ENCODE results near the gene QSOX1.
A peak's percentile ranks its signal among the peaks of the same experiment; 100 is the strongest.

Gene QSOX1

GRCh38 chr1:180236698-180237509 is 82.2 kb downstream of the QSOX1 start:
- DNase-seq: no peak

- no peak for DNase-seq
Observed at GRCh38 chr1:180237869-180238476, 83.3 kb downstream of the QSOX1 start.

DNA sequence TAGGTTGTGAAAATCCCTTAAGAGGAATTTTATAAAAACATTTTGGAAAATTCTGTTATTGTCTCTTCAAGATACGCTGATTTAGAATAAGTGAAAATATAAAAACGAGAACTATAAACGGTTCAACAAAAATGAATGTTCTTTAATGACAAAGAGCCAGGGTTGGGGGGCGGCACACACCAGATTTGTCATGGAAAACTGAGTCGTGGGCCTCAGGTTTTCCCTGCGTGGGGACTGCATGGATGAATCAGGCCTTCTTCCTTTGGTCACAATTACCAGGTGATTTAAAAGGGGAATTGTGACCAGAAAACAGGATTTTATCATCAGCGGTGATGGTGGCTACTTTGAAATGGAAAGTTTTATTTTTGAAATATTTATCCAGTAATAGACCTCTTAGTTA is 84.0 kb downstream of the QSOX1 start:
- no peak for DNase-seq

DNA sequence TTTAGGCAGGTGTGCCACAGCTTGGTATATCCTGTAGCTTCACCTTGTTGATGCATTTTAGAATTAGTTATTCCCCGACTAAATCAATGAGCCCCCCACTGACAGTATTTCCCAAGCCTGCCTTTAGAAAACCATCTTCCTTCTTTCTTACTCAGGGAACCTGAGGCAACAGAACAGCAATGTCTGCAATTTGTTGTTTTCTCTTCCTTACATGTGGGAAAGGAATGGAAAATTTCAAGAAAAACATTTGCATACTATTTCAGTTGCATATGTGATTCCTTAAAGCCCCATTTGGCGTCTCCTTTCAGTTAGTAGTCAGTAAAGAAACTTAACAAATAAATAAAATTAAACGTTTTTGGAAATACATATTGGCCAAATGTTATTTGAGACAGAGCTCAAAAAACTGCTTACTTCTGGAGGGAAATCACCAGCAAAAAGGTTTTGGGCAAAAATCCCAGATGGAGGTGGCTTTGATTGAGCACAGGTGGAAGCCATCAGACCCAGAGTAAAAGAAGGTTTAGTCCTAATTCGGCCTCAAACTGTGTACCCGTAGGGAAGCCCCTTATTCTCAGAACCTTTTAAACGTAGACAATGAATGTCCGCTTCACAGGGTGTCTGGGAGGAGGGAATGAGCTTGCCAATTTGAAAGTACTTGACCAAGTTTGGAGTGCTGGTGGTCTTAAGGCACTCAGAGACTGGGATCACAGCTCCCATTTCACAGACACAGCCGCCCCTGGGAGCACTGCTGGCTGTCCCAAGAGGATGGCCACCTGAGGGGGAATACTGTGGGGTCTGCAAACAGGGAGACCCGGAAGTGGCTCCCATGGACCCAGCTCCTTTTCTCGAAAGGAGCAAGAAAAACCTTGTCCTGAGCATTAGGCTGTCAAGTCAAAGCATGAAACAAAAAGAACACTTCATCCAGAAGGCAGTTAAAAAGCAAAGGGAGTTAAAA is 84.8 kb downstream of the QSOX1 start:
- DNase-seq: no peak

GRCh38 chr1:180241716-180242544 is 87.3 kb downstream of the QSOX1 start:
- no peak for DNase-seq

GRCh38 chr1:180243517-180244221 is 89.0 kb downstream of the QSOX1 start:
- no peak for DNase-seq

DNA sequence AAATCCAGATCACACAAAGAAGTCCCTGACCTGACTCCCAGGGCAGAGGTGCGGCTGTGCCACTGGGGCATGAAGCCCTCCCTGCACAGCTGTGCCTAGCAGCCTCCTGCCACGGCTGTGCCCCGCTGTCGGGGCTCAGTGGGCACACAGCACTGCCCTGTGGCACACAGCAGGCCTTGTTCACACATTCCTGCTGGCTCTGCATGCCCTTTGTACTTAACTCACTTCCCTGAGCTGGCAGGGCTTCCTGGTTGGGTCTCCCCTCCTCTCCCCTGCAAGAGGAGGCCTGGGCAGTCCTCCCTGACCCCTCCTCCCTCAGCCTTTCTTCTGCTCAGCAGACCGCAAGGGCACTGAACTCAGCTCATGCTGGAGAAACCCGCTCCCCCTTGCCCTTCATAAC is 90.2 kb downstream of the QSOX1 start:
- DNase-seq: no peak

DNA sequence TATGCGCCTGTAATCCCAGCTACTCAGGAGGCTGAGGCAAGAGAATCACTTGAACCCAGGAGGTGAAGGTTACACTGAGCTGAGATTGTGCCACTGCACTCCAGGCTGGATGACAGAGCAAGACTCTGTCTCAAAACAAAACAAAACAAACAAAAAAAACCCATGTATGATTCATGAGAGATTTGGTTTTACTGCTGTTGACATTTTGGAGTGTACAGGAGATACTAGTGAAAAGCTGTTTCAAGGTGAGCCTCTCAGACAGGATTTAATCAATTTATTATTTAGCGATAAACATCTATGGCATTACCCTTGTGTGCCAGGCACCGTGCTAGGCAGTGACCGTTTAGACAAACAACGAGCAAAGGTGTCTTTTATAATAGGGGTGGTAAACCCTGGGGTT is 91.9 kb downstream of the QSOX1 start:
- no peak for DNase-seq

DNA sequence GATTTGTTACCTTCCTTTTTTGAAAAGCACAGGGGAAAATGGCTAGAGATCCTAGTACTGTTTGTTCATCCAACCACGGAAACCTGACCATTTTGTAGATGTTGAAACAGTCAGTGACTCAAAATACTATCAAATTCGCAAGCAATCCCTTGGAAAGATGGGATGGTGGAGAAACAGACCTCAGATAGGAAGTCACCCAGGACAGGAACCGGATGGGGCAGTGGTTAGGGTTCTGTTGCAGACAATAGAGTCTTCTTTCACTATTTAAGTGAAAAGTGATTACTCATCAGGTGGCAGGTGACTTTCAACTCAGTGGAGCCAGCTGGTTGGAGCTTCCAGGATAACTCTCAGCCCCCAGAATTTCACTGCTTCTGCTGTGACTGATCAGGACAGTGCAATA is 92.4 kb downstream of the QSOX1 start:
- DNase-seq: peak; percentile 38

DNA sequence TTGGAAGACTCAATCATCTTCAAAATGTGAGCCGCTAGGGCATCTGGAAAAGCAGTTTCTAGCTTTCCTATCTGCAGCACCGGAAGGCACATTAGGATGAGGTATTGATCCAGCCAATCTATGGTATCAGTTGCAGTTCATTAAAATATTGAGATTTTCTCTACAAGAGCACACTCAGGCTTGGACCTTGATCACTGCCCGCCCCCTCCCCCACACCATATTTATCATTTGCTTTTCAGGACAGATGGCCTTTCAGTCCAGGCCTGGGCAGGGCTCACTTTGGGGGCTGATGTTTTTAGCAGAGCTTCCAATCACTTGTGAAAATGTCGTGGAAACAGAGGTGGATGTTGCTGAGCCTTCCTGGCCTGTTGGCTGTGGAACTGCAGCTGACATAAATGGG is 92.9 kb downstream of the QSOX1 start:
- DNase-seq: no peak

DNA sequence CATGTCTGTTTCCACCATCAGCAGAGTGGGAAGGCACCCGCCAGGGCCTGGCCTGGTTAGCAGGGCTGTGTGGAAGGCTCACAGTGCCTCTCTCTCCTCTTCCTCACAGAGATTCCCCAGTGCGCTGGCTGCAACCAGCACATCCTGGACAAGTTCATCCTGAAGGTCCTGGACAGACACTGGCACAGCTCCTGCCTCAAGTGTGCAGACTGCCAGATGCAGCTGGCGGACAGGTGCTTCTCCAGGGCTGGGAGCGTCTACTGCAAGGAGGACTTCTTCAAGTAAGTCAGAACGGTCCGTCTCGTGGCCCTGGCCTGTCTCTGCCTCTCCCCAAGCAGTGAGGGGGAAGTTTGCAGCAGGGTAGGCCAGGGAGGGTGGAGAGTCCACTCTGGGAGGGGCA is 93.5 kb downstream of the QSOX1 start:
- no peak for DNase-seq

- no peak for DNase-seq
Observed at GRCh38 chr1:180248731-180249681, 94.3 kb downstream of the QSOX1 start.

DNA sequence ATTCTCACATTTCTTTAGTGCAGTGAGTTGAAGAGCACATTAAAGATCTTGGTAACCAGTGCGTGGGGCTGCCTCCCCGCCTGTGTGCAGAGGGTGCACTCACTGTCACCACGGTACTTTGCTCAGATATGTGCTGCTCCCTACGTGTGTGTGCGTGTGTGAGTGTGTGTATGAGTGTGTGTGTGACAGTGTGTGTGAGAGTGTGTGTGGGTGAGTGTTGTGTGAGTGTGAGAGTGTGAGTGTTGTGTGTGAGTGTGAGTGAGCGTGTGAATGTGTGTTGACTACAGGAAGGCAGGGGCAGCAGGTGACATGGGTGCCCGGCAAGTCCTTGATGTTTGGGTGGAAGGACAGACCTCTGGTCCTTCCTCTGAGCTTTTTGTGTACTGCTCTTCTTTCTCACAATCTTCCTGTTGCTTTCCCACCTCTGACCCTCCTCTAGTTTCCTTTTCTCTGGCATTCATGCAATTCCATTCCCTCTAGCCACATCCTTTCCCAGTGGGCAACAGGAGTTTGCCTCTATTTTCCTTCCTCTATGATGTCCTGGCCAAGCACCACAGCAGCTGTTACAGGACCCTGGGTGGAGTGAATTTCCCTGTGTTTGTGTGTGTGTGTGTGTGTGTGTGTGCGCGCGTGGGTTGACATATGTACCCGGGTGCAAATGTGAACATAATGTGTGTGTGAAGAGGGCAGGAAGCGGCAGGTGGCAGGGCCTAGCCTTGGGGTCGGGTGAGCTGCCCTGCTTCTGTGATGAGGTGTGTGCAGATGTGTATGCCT is 95.2 kb downstream of the QSOX1 start:
- no peak for DNase-seq

GRCh38 chr1:180250499-180250770 is 95.8 kb downstream of the QSOX1 start:
- no peak for DNase-seq

DNA sequence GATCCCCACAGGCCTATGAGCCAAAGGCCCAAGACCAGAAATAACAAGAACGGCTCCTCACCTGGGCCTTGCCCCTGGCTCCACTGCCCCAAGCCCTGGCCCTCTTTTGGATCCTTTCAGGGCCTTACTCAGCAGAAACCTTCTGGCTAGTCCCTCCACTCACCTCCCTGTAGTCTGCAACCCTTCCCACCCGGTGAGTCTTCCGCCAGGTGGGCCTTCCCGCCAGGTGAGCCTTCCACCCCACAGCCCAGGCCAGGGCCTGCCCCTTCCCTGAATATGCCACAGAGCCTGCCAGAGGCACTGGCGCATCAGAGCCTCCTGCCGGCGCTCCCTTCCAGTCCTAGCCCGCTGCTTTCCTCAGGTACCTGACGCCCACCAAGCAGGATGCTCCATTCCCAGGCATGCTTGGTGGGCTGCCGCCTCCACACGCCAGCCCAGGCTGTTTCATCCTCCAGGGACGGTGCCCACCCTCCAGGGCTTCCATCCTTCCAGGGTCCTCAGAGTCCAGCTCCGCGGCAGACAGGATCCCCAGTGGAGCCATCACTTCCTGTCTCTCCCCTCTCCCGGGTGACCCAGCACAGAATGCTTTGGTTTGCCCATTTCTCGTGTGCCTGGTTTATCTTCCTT is 96.3 kb downstream of the QSOX1 start:
- no peak for DNase-seq

- no peak for DNase-seq
Observed at GRCh38 chr1:180251526-180252305, 97.0 kb downstream of the QSOX1 start.

- DNase-seq: peak; percentile 78
Observed at GRCh38 chr1:180252638-180253536, 98.2 kb downstream of the QSOX1 start.

All from activated CD4-positive, alpha-beta T cell treated with anti-CD3 and anti-CD28 coated beads, Interleukin-10, Interleukin-2, amounts not matched to agents 100 ng/mL and 50 ng/mL, durations not matched to agents 16 hours and 8 hours (primary cell).